ENCODE data around the gene NCS1.

Gene NCS1

GRCh38 chr9:130129432-130130061 is 42.7 kb upstream of the NCS1 start:
- no peak for DNase-seq (ENCODE audit: low spot score)
- TF ChIP-seq CTCF (IDR thresholded peaks at IDR 0.05; ENCODE audit: extremely low read depth, insufficient read depth, missing control alignments), result no peak
- in situ Hi-C loops (cut with MboI; ENCODE audit: low pct_unique_long_range_greater_than_20kb, low sequenced_read_pairs, unreplicated experiment), result no loop called here

- DNase-seq (ENCODE audit: low spot score), result no peak
- TF ChIP-seq CTCF (IDR thresholded peaks at IDR 0.05; ENCODE audit: extremely low read depth, insufficient read depth, missing control alignments), result no peak
- in situ Hi-C loops (cut with MboI; ENCODE audit: low pct_unique_long_range_greater_than_20kb, low sequenced_read_pairs, unreplicated experiment), result no loop called here
These were observed 39.5 kb upstream of the NCS1 start for GRCh38 chr9:130132746-130133145.

- DNase-seq (ENCODE audit: low spot score), result no peak
- TF ChIP-seq CTCF (IDR thresholded peaks at IDR 0.05; ENCODE audit: extremely low read depth, insufficient read depth, missing control alignments), result no peak
- in situ Hi-C loops (cut with MboI; ENCODE audit: low pct_unique_long_range_greater_than_20kb, low sequenced_read_pairs, unreplicated experiment), result no loop called here
These were observed 35.0 kb upstream of the NCS1 start for GRCh38 chr9:130137081-130137640.

GRCh38 chr9:130137641-130138081 is 34.5 kb upstream of the NCS1 start:
- DNase-seq (ENCODE audit: low spot score), result no peak
- no peak for TF ChIP-seq CTCF (IDR thresholded peaks at IDR 0.05; ENCODE audit: extremely low read depth, insufficient read depth, missing control alignments)
- in situ Hi-C loops (cut with MboI; ENCODE audit: low pct_unique_long_range_greater_than_20kb, low sequenced_read_pairs, unreplicated experiment), result no loop called here

GRCh38 chr9:130138171-130138653 is 34.0 kb upstream of the NCS1 start:
- no peak for TF ChIP-seq CTCF (IDR thresholded peaks at IDR 0.05; ENCODE audit: extremely low read depth, insufficient read depth, missing control alignments)
- no peak for DNase-seq (ENCODE audit: low spot score)
- in situ Hi-C loops (cut with MboI; ENCODE audit: low pct_unique_long_range_greater_than_20kb, low sequenced_read_pairs, unreplicated experiment), result no loop called here

- in situ Hi-C loops (cut with MboI; ENCODE audit: low pct_unique_long_range_greater_than_20kb, low sequenced_read_pairs, unreplicated experiment), result no loop called here
- DNase-seq (ENCODE audit: low spot score), result no peak
- no peak for TF ChIP-seq CTCF (IDR thresholded peaks at IDR 0.05; ENCODE audit: extremely low read depth, insufficient read depth, missing control alignments)
These were observed 33.4 kb upstream of the NCS1 start for GRCh38 chr9:130138791-130139190.

Measured in GM13977 (cell line).